RWPE1 (cell line): ENCODE data around the gene CALHM6.
"Not testable (repeated sequence)": the region's sequence is repeated elsewhere in the genome, so short reads cannot be mapped to it uniquely, and the experiment has no call there.

Experiments used
- CTCF ChIA-PET: fragments of 350-600 bp; sonication (Branson Sonifier 250); formaldehyde crosslinking; extraction: SDS; loops from one replicate; lab custom pipeline; 2021; lab: Yijun Ruan, JAX
- POLR2A ChIA-PET: fragments of 400-600 bp; formaldehyde crosslinking; extraction: SDS; loops from one replicate; lab custom pipeline; 2020; ENCODE audit warnings: antibody characterized with exemption; ENCODE audit not compliant: low non-redundant PET; lab: Yijun Ruan, JAX
- DNase-seq: peaks from one replicate; pipeline ENCODE4 v3.0.0; 2012; ENCODE audit warnings: low spot score
- H3K27ac ChIP-seq: fragments of 450-650 bp; 2 replicates; pipeline ENCODE4 v1.5.1; 2017
- TF ChIP-seq, protein P1 (sequence below): fragments of 450-650 bp; conservative IDR thresholded peaks from 2 replicates; pipeline ENCODE4 v1.5.1; 2017; ENCODE audit warnings: low read depth, mild to moderate bottlenecking

Gene CALHM6

GRCh38 chr6:116476002-116476678 lies 15.0 kb downstream of the CALHM6 start:
- H3K27ac ChIP-seq = no peak overlapping the region
- ChIA-PET POLR2A (no interaction called here), CTCF (no interaction called here)
- TF ChIP-seq, protein P1, sequence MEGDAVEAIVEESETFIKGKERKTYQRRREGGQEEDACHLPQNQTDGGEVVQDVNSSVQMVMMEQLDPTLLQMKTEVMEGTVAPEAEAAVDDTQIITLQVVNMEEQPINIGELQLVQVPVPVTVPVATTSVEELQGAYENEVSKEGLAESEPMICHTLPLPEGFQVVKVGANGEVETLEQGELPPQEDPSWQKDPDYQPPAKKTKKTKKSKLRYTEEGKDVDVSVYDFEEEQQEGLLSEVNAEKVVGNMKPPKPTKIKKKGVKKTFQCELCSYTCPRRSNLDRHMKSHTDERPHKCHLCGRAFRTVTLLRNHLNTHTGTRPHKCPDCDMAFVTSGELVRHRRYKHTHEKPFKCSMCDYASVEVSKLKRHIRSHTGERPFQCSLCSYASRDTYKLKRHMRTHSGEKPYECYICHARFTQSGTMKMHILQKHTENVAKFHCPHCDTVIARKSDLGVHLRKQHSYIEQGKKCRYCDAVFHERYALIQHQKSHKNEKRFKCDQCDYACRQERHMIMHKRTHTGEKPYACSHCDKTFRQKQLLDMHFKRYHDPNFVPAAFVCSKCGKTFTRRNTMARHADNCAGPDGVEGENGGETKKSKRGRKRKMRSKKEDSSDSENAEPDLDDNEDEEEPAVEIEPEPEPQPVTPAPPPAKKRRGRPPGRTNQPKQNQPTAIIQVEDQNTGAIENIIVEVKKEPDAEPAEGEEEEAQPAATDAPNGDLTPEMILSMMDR = no peak
- DNase-seq = no peak

DNA sequence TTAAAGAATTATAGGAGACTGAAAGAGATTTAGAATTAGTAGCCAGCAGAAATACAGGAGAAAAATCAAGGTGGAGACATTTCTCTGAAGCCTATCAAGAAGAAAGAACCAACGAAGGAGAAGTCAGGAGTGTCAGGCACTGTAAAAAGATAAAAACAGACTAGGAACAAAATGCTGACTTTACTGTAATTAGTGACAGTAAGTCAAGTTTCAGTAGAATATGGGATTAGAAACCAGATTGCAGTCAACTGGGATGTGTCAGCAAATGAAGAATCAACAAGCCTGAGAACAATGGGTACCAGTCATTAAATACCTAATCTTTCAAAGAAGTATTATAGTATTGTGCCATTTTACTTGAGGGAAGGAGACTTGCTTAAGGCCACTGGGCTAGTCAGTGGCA lies 21.6 kb downstream of the CALHM6 start:
- POLR2A ChIA-PET = no interaction called here
- DNase-seq = no peak
- no peak overlapping the region for H3K27ac ChIP-seq
- TF ChIP-seq, protein P1 = no peak
- CTCF ChIA-PET = no interaction called here

DNA sequence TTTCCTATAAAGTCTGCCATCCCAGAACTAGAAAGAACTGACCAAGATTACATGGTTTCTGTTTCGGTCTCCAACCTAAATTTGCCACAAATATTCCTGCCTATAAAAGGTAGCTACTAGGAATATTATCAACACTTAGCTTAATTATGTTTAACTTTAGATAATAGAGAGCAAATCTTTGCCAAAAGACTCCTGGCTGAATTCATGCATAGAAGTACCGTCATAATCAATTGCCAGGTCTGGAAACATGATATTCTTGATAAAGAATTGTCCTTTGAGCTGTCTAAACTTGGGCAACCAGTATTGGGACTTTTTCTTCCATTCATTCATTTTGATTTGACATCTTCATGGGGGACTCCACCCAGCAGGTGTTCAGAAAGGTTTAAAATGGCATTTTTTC lies 22.4 kb downstream of the CALHM6 start:
- no peak for DNase-seq
- CTCF ChIA-PET = no interaction called here
- no peak overlapping the region for H3K27ac ChIP-seq
- TF ChIP-seq, protein P1 = no peak
- POLR2A ChIA-PET = no interaction called here

DNA sequence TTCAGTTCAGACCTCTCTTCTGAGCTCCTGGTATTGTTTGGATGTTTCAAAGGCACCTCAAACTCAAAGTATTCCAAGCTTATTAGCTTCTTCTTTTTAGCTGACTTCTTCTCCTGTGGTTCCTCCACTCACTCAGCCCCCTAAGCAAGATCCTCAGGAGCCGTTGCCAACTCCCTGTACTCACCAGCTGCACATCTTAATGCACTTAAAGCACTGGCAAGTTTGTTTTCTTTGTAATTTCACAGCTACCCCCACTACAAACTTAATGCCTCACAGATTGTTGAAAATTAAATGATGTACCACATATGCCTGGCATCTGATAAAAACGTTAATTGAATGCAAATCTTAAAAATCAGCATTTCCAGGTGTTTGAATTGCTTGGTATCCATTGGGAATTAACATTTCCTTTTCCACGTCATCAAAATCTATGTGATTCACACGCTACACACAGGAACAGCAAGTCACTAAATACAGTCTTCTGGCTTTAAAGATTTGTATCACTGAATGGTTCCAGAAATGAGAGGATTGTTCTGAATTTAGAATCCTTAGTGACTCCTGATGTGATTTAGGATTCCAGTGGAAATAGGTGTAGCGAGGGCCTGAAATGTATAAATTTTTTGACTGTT lies 24.5 kb downstream of the CALHM6 start:
- ChIA-PET CTCF (no interaction called here), POLR2A (no interaction called here)
- H3K27ac ChIP-seq = no peak overlapping the region
- TF ChIP-seq, protein P1 = no peak
- no peak for DNase-seq

DNA sequence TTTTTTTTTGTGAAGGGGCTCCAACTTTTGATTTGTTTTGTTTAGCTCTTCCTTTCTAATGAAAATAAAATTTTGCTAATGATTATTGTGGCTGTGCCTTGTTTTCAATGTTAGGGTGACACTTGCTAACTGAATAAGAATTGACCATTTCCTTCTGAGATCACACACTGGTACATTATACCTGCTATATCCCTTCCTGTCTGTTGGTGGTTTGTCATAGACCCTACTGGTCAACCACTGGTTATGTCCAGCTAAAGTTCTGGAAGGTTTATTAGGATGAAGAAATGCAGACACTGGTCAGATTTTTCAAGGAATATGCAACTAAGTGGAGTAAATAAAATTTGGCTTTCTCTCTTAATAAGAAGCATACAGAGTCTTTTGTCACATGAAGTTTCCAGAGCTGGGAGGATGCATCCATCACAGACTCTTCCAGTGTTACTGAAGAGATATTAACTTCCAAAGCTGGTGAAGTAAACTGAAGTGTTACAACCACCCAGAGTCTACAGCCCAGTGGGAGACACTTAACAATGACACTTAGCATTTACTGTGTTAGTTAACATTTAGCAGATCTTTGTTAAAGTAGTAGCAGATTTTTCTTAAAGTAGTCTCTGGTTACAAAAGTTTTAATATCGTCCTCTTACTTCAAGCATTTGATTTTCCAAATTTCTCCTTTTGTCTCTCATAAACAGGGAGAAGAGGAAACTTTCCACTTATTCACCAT lies 30.6 kb downstream of the CALHM6 start:
- no peak overlapping the region for H3K27ac ChIP-seq
- ChIA-PET POLR2A (interaction anchor here (0.5 kb wide), 1 partner anchor 378 kb away, joined by 3 read pairs; no protein-coding TSS in a partner anchor), CTCF (no interaction called here)
- TF ChIP-seq, protein P1 = no peak
- DNase-seq = no peak

GRCh38 chr6:116492331-116493067 lies 31.3 kb downstream of the CALHM6 start:
- no peak for DNase-seq
- POLR2A ChIA-PET = interaction anchor here (0.5 kb wide), 1 partner anchor 378 kb away, joined by 3 read pairs; no protein-coding TSS in a partner anchor
- no peak overlapping the region for H3K27ac ChIP-seq
- TF ChIP-seq, protein P1 = no peak
- CTCF ChIA-PET = no interaction called here

- DNase-seq, H3K27ac ChIP-seq, POLR2A ChIA-PET: not testable (repeated sequence)
- CTCF ChIA-PET = interaction anchor here (0.6 kb wide), 1 partner anchor 243 kb away, joined by 3 read pairs; no protein-coding TSS in a partner anchor
Observed at GRCh38 chr6:116495161-116495560, 34.0 kb downstream of the CALHM6 start.
